Measurements from ENCODE around the gene MRPL12.
A peak's percentile ranks its signal among the peaks of the same experiment; 100 is the strongest.

The MRPL12 gene

GRCh38 chr17:81683584-81684441 is 19.4 kb upstream of the MRPL12 start, which contains the start of the genes ARL16 and HGS:
Gene ARL16 (minus strand): TSS chr17:81683797. CDS start chr17:81683753, 44 bp downstream.
Gene HGS (plus strand): TSS chr17:81684011. CDS start chr17:81684067, 56 bp downstream.
- Histone ChIP-seq H3K4me1 (ENCODE audit: control insufficient read depth, insufficient read depth, low read length) (peaks cover 6% of the 10 kb centered on the region), H3K36me3 (ENCODE audit: control insufficient read depth, insufficient read depth, low read length) (peaks cover 42% of the 10 kb centered on the region)

GRCh38 chr17:81684442-81684911 is 18.7 kb upstream of the MRPL12 start:
- H3K9ac ChIP-seq (ENCODE audit: low read depth, low read length): peak overlapping the region; percentile 41
- peaks cover 6% of the 10 kb centered on the region for H3K4me1 ChIP-seq (ENCODE audit: control insufficient read depth, insufficient read depth, low read length)
- no peaks in the 10 kb centered on the region for H3K27me3 ChIP-seq (ENCODE audit: control insufficient read depth, insufficient read depth, low read length)
- peak overlapping the region; percentile 82 for H3K4me3 ChIP-seq (ENCODE audit: low read depth, low read length)
- peaks cover 49% of the 10 kb centered on the region for H3K36me3 ChIP-seq (ENCODE audit: control insufficient read depth, insufficient read depth, low read length)
- no peaks in the 10 kb centered on the region for H3K9me3 ChIP-seq (ENCODE audit: control insufficient read depth, insufficient read depth, low read length)

More at GRCh38 chr17:81683584-81684441, 19.4 kb upstream of the MRPL12 start, which contains the start of the genes ARL16 and HGS:
- H3K4me3 ChIP-seq (ENCODE audit: low read depth, low read length): peak within 1 kb of the TSS; percentile 82
- H3K27me3 ChIP-seq (ENCODE audit: control insufficient read depth, insufficient read depth, low read length): no peaks in the 10 kb centered on the region
- H3K9ac ChIP-seq (ENCODE audit: low read depth, low read length): peak within 1 kb of the TSS; percentile 90
- H3K9me3 ChIP-seq (ENCODE audit: control insufficient read depth, insufficient read depth, low read length): no peaks in the 10 kb centered on the region

GRCh38 chr17:81685108-81685507 is 18.1 kb upstream of the MRPL12 start:
- Histone ChIP-seq H3K4me1 (ENCODE audit: control insufficient read depth, insufficient read depth, low read length) (peaks cover 6% of the 10 kb centered on the region), H3K9ac (ENCODE audit: low read depth, low read length) (no peak overlapping the region), H3K4me3 (ENCODE audit: low read depth, low read length) (peak overlapping the region; percentile 82), H3K9me3 (ENCODE audit: control insufficient read depth, insufficient read depth, low read length) (no peaks in the 10 kb centered on the region), H3K36me3 (ENCODE audit: control insufficient read depth, insufficient read depth, low read length) (peaks cover 55% of the 10 kb centered on the region), H3K27me3 (ENCODE audit: control insufficient read depth, insufficient read depth, low read length) (no peaks in the 10 kb centered on the region)

GRCh38 chr17:81686614-81687013 is 16.6 kb upstream of the MRPL12 start:
- H3K4me3 ChIP-seq (ENCODE audit: low read depth, low read length): no peak overlapping the region
- H3K9me3 ChIP-seq (ENCODE audit: control insufficient read depth, insufficient read depth, low read length): no peaks in the 10 kb centered on the region
- H3K4me1 ChIP-seq (ENCODE audit: control insufficient read depth, insufficient read depth, low read length): peaks cover 6% of the 10 kb centered on the region
- H3K36me3 ChIP-seq (ENCODE audit: control insufficient read depth, insufficient read depth, low read length): peaks cover 62% of the 10 kb centered on the region
- no peak overlapping the region for H3K9ac ChIP-seq (ENCODE audit: low read depth, low read length)
- no peaks in the 10 kb centered on the region for H3K27me3 ChIP-seq (ENCODE audit: control insufficient read depth, insufficient read depth, low read length)

- Histone ChIP-seq H3K36me3 (ENCODE audit: control insufficient read depth, insufficient read depth, low read length) (peaks cover 68% of the 10 kb centered on the region), H3K9me3 (ENCODE audit: control insufficient read depth, insufficient read depth, low read length) (no peaks in the 10 kb centered on the region), H3K9ac (ENCODE audit: low read depth, low read length) (no peak overlapping the region), H3K27me3 (ENCODE audit: control insufficient read depth, insufficient read depth, low read length) (no peaks in the 10 kb centered on the region), H3K4me1 (ENCODE audit: control insufficient read depth, insufficient read depth, low read length) (peaks cover 6% of the 10 kb centered on the region), H3K4me3 (ENCODE audit: low read depth, low read length) (no peak overlapping the region)
Measured at GRCh38 chr17:81687770-81688541, 15.2 kb upstream of the MRPL12 start.

GRCh38 chr17:81688616-81689015 is 14.6 kb upstream of the MRPL12 start:
- H3K4me1 ChIP-seq (ENCODE audit: control insufficient read depth, insufficient read depth, low read length): peaks cover 6% of the 10 kb centered on the region
- no peaks in the 10 kb centered on the region for H3K9me3 ChIP-seq (ENCODE audit: control insufficient read depth, insufficient read depth, low read length)
- H3K27me3 ChIP-seq (ENCODE audit: control insufficient read depth, insufficient read depth, low read length): no peaks in the 10 kb centered on the region
- H3K36me3 ChIP-seq (ENCODE audit: control insufficient read depth, insufficient read depth, low read length): peaks cover 69% of the 10 kb centered on the region
- no peak overlapping the region for H3K4me3 ChIP-seq (ENCODE audit: low read depth, low read length)
- H3K9ac ChIP-seq (ENCODE audit: low read depth, low read length): no peak overlapping the region

- peaks cover 82% of the 10 kb centered on the region for H3K36me3 ChIP-seq (ENCODE audit: control insufficient read depth, insufficient read depth, low read length)
- no peaks in the 10 kb centered on the region for H3K4me1 ChIP-seq (ENCODE audit: control insufficient read depth, insufficient read depth, low read length)
- no peak overlapping the region for H3K9ac ChIP-seq (ENCODE audit: low read depth, low read length)
- H3K4me3 ChIP-seq (ENCODE audit: low read depth, low read length): no peak overlapping the region
- no peaks in the 10 kb centered on the region for H3K9me3 ChIP-seq (ENCODE audit: control insufficient read depth, insufficient read depth, low read length)
- H3K27me3 ChIP-seq (ENCODE audit: control insufficient read depth, insufficient read depth, low read length): no peaks in the 10 kb centered on the region
Measured at GRCh38 chr17:81690066-81690465, 13.1 kb upstream of the MRPL12 start.

GRCh38 chr17:81690549-81690948 is 12.6 kb upstream of the MRPL12 start:
- H3K9me3 ChIP-seq (ENCODE audit: control insufficient read depth, insufficient read depth, low read length): no peaks in the 10 kb centered on the region
- H3K27me3 ChIP-seq (ENCODE audit: control insufficient read depth, insufficient read depth, low read length): no peaks in the 10 kb centered on the region
- no peak overlapping the region for H3K9ac ChIP-seq (ENCODE audit: low read depth, low read length)
- no peaks in the 10 kb centered on the region for H3K4me1 ChIP-seq (ENCODE audit: control insufficient read depth, insufficient read depth, low read length)
- H3K4me3 ChIP-seq (ENCODE audit: low read depth, low read length): no peak overlapping the region
- peaks cover 81% of the 10 kb centered on the region for H3K36me3 ChIP-seq (ENCODE audit: control insufficient read depth, insufficient read depth, low read length)

GRCh38 chr17:81691196-81691595 is 12.0 kb upstream of the MRPL12 start:
- H3K36me3 ChIP-seq (ENCODE audit: control insufficient read depth, insufficient read depth, low read length): peaks cover 80% of the 10 kb centered on the region
- H3K4me3 ChIP-seq (ENCODE audit: low read depth, low read length): no peak overlapping the region
- no peaks in the 10 kb centered on the region for H3K4me1 ChIP-seq (ENCODE audit: control insufficient read depth, insufficient read depth, low read length)
- H3K9ac ChIP-seq (ENCODE audit: low read depth, low read length): no peak overlapping the region
- no peaks in the 10 kb centered on the region for H3K27me3 ChIP-seq (ENCODE audit: control insufficient read depth, insufficient read depth, low read length)
- no peaks in the 10 kb centered on the region for H3K9me3 ChIP-seq (ENCODE audit: control insufficient read depth, insufficient read depth, low read length)

- no peaks in the 10 kb centered on the region for H3K4me1 ChIP-seq (ENCODE audit: control insufficient read depth, insufficient read depth, low read length)
- H3K36me3 ChIP-seq (ENCODE audit: control insufficient read depth, insufficient read depth, low read length): peaks cover 80% of the 10 kb centered on the region
- H3K27me3 ChIP-seq (ENCODE audit: control insufficient read depth, insufficient read depth, low read length): no peaks in the 10 kb centered on the region
- H3K9me3 ChIP-seq (ENCODE audit: control insufficient read depth, insufficient read depth, low read length): no peaks in the 10 kb centered on the region
- no peak overlapping the region for H3K9ac ChIP-seq (ENCODE audit: low read depth, low read length)
- H3K4me3 ChIP-seq (ENCODE audit: low read depth, low read length): no peak overlapping the region
Measured at GRCh38 chr17:81691608-81692007, 11.6 kb upstream of the MRPL12 start.

GRCh38 chr17:81693509-81694210 is 9.5 kb upstream of the MRPL12 start:
- Histone ChIP-seq H3K4me1 (ENCODE audit: control insufficient read depth, insufficient read depth, low read length) (no peaks in the 10 kb centered on the region), H3K36me3 (ENCODE audit: control insufficient read depth, insufficient read depth, low read length) (peaks cover 69% of the 10 kb centered on the region), H3K4me3 (ENCODE audit: low read depth, low read length) (no peak overlapping the region), H3K9me3 (ENCODE audit: control insufficient read depth, insufficient read depth, low read length) (no peaks in the 10 kb centered on the region), H3K27me3 (ENCODE audit: control insufficient read depth, insufficient read depth, low read length) (no peaks in the 10 kb centered on the region), H3K9ac (ENCODE audit: low read depth, low read length) (no peak overlapping the region)

Measured in iPS-15b (cell line).